ENCODE data around the gene MLLT3.
"Not testable (repeated sequence)": the region's sequence is repeated elsewhere in the genome, so short reads cannot be mapped to it uniquely, and the experiment has no call there.

MLLT3 gene

GRCh38 chr9:20592673-20593072 lies 29.6 kb downstream of the MLLT3 start:
- Histone ChIP-seq H3K27me3 (ENCODE audit: insufficient read depth, low read length) (no peaks in the 10 kb centered on the region), H3K4me3 (ENCODE audit: low read length) (no peak overlapping the region), H3K4me1 (ENCODE audit: insufficient read depth, low read length) (peaks cover 4% of the 10 kb centered on the region; the same call in 1 of the 2 replicates), H3K36me3 (ENCODE audit: insufficient read depth, low read depth, low read length) (no peaks in the 10 kb centered on the region), H3K9ac (ENCODE audit: low read depth, low read length) (no peak overlapping the region), H3K27ac (ENCODE audit: low read length) (no peak overlapping the region), H3K9me3 (ENCODE audit: insufficient read depth, low read depth, low read length) (no peaks in the 10 kb centered on the region)

- Histone ChIP-seq H3K36me3 (ENCODE audit: insufficient read depth, low read depth, low read length) (no peaks in the 10 kb centered on the region), H3K4me1 (ENCODE audit: insufficient read depth, low read length) (peaks cover 4% of the 10 kb centered on the region; the same call in 1 of the 2 replicates), H3K27me3 (ENCODE audit: insufficient read depth, low read length) (no peaks in the 10 kb centered on the region), H3K27ac (ENCODE audit: low read length) (no peak overlapping the region), H3K9me3 (ENCODE audit: insufficient read depth, low read depth, low read length) (no peaks in the 10 kb centered on the region), H3K4me3 (ENCODE audit: low read length) (no peak overlapping the region), H3K9ac (ENCODE audit: low read depth, low read length) (no peak overlapping the region)
Measured at GRCh38 chr9:20591223-20591622, 31.1 kb downstream of the MLLT3 start.

- Histone ChIP-seq H3K9me3 (ENCODE audit: insufficient read depth, low read depth, low read length) (no peaks in the 10 kb centered on the region), H3K4me1 (ENCODE audit: insufficient read depth, low read length) (peaks cover 5% of the 10 kb centered on the region; the same call in 1 of the 2 replicates), H3K27ac (ENCODE audit: low read length) (no peak overlapping the region), H3K36me3 (ENCODE audit: insufficient read depth, low read depth, low read length) (no peaks in the 10 kb centered on the region), H3K4me3 (ENCODE audit: low read length) (no peak overlapping the region), H3K9ac (ENCODE audit: low read depth, low read length) (no peak overlapping the region), H3K27me3 (ENCODE audit: insufficient read depth, low read length) (peaks cover 37% of the 10 kb centered on the region; the same call in 1 of the 2 replicates)
Measured at GRCh38 chr9:20584968-20585643, 37.2 kb downstream of the MLLT3 start.

GRCh38 chr9:20583088-20583487 lies 39.2 kb downstream of the MLLT3 start:
- H3K4me1 ChIP-seq (ENCODE audit: insufficient read depth, low read length); H3K9ac ChIP-seq (ENCODE audit: low read depth, low read length); H3K4me3 ChIP-seq (ENCODE audit: low read length); H3K27ac ChIP-seq (ENCODE audit: low read length); H3K36me3 ChIP-seq (ENCODE audit: insufficient read depth, low read depth, low read length); H3K9me3 ChIP-seq (ENCODE audit: insufficient read depth, low read depth, low read length): not testable (repeated sequence)
- H3K27me3 ChIP-seq (ENCODE audit: insufficient read depth, low read length): peaks cover 37% of the 10 kb centered on the region; the same call in 1 of the 2 replicates

- Histone ChIP-seq H3K9me3 (ENCODE audit: insufficient read depth, low read depth, low read length) (no peaks in the 10 kb centered on the region), H3K36me3 (ENCODE audit: insufficient read depth, low read depth, low read length) (no peaks in the 10 kb centered on the region), H3K27ac (ENCODE audit: low read length) (no peak overlapping the region), H3K4me1 (ENCODE audit: insufficient read depth, low read length) (peaks cover 5% of the 10 kb centered on the region; the same call in 1 of the 2 replicates), H3K9ac (ENCODE audit: low read depth, low read length) (no peak overlapping the region), H3K4me3 (ENCODE audit: low read length) (no peak overlapping the region), H3K27me3 (ENCODE audit: insufficient read depth, low read length) (peaks cover 37% of the 10 kb centered on the region; the same call in 1 of the 2 replicates)
Measured at GRCh38 chr9:20582150-20582549, 40.1 kb downstream of the MLLT3 start.

- Histone ChIP-seq H3K36me3 (ENCODE audit: insufficient read depth, low read depth, low read length) (no peaks in the 10 kb centered on the region), H3K9me3 (ENCODE audit: insufficient read depth, low read depth, low read length) (no peaks in the 10 kb centered on the region), H3K27me3 (ENCODE audit: insufficient read depth, low read length) (peaks cover 34% of the 10 kb centered on the region; the same call in 1 of the 2 replicates), H3K9ac (ENCODE audit: low read depth, low read length) (no peak overlapping the region), H3K27ac (ENCODE audit: low read length) (no peak overlapping the region), H3K4me3 (ENCODE audit: low read length) (no peak overlapping the region), H3K4me1 (ENCODE audit: insufficient read depth, low read length) (peaks cover 5% of the 10 kb centered on the region; the same call in 1 of the 2 replicates)
Measured at GRCh38 chr9:20580673-20581072, 41.6 kb downstream of the MLLT3 start.

GRCh38 chr9:20579524-20580314 lies 42.6 kb downstream of the MLLT3 start:
- Histone ChIP-seq H3K9ac (ENCODE audit: low read depth, low read length) (no peak overlapping the region), H3K36me3 (ENCODE audit: insufficient read depth, low read depth, low read length) (no peaks in the 10 kb centered on the region), H3K27ac (ENCODE audit: low read length) (no peak overlapping the region), H3K27me3 (ENCODE audit: insufficient read depth, low read length) (peaks cover 24% of the 10 kb centered on the region; the same call in 1 of the 2 replicates), H3K4me3 (ENCODE audit: low read length) (no peak overlapping the region), H3K4me1 (ENCODE audit: insufficient read depth, low read length) (peaks cover 5% of the 10 kb centered on the region; the same call in 1 of the 2 replicates), H3K9me3 (ENCODE audit: insufficient read depth, low read depth, low read length) (no peaks in the 10 kb centered on the region)

GRCh38 chr9:20573023-20573422 lies 49.3 kb downstream of the MLLT3 start:
- Histone ChIP-seq H3K4me3 (ENCODE audit: low read length) (no peak overlapping the region), H3K36me3 (ENCODE audit: insufficient read depth, low read depth, low read length) (no peaks in the 10 kb centered on the region), H3K4me1 (ENCODE audit: insufficient read depth, low read length) (no peaks in the 10 kb centered on the region), H3K9me3 (ENCODE audit: insufficient read depth, low read depth, low read length) (no peaks in the 10 kb centered on the region), H3K27me3 (ENCODE audit: insufficient read depth, low read length) (no peaks in the 10 kb centered on the region), H3K27ac (ENCODE audit: low read length) (no peak overlapping the region), H3K9ac (ENCODE audit: low read depth, low read length) (no peak overlapping the region)

- no peak overlapping the region for H3K27ac ChIP-seq (ENCODE audit: low read length)
- no peaks in the 10 kb centered on the region for H3K36me3 ChIP-seq (ENCODE audit: insufficient read depth, low read depth, low read length)
- no peaks in the 10 kb centered on the region for H3K4me1 ChIP-seq (ENCODE audit: insufficient read depth, low read length)
- no peaks in the 10 kb centered on the region for H3K27me3 ChIP-seq (ENCODE audit: insufficient read depth, low read length)
- H3K9ac ChIP-seq (ENCODE audit: low read depth, low read length): no peak overlapping the region
- no peaks in the 10 kb centered on the region for H3K9me3 ChIP-seq (ENCODE audit: insufficient read depth, low read depth, low read length)
- H3K4me3 ChIP-seq (ENCODE audit: low read length): no peak overlapping the region
Measured at GRCh38 chr9:20570756-20571155, 51.5 kb downstream of the MLLT3 start.

- H3K9ac ChIP-seq (ENCODE audit: low read depth, low read length): no peak overlapping the region
- no peak overlapping the region for H3K27ac ChIP-seq (ENCODE audit: low read length)
- H3K36me3 ChIP-seq (ENCODE audit: insufficient read depth, low read depth, low read length): no peaks in the 10 kb centered on the region
- no peaks in the 10 kb centered on the region for H3K4me1 ChIP-seq (ENCODE audit: insufficient read depth, low read length)
- no peaks in the 10 kb centered on the region for H3K9me3 ChIP-seq (ENCODE audit: insufficient read depth, low read depth, low read length)
- no peaks in the 10 kb centered on the region for H3K27me3 ChIP-seq (ENCODE audit: insufficient read depth, low read length)
- no peak overlapping the region for H3K4me3 ChIP-seq (ENCODE audit: low read length)
Measured at GRCh38 chr9:20570087-20570486, 52.2 kb downstream of the MLLT3 start.

- H3K4me1 ChIP-seq (ENCODE audit: insufficient read depth, low read length): no peaks in the 10 kb centered on the region
- no peaks in the 10 kb centered on the region for H3K9me3 ChIP-seq (ENCODE audit: insufficient read depth, low read depth, low read length)
- H3K27me3 ChIP-seq (ENCODE audit: insufficient read depth, low read length): no peaks in the 10 kb centered on the region
- no peak overlapping the region for H3K9ac ChIP-seq (ENCODE audit: low read depth, low read length)
- H3K36me3 ChIP-seq (ENCODE audit: insufficient read depth, low read depth, low read length): no peaks in the 10 kb centered on the region
- H3K4me3 ChIP-seq (ENCODE audit: low read length): no peak overlapping the region
- H3K27ac ChIP-seq (ENCODE audit: low read length): no peak overlapping the region
Measured at GRCh38 chr9:20569525-20569924, 52.8 kb downstream of the MLLT3 start.

GRCh38 chr9:20568400-20568799 lies 53.9 kb downstream of the MLLT3 start:
- Histone ChIP-seq H3K4me3 (ENCODE audit: low read length) (no peak overlapping the region), H3K27me3 (ENCODE audit: insufficient read depth, low read length) (no peaks in the 10 kb centered on the region), H3K9ac (ENCODE audit: low read depth, low read length) (no peak overlapping the region), H3K36me3 (ENCODE audit: insufficient read depth, low read depth, low read length) (no peaks in the 10 kb centered on the region), H3K4me1 (ENCODE audit: insufficient read depth, low read length) (no peaks in the 10 kb centered on the region), H3K9me3 (ENCODE audit: insufficient read depth, low read depth, low read length) (no peaks in the 10 kb centered on the region), H3K27ac (ENCODE audit: low read length) (no peak overlapping the region)
